HCT116 (cell line): Measurements from ENCODE around the gene HOXB2. TPM values are rescaled to one million over a fixed set of nuclear protein-coding genes. Genes with fewer than 3 reads are reported as not detected.

Experiments used
- ATAC-seq: fragments of 200-7000 bp; cut with Tn5 transposase; 2 replicates; pipeline ENCODE4 v1.9.1; 2020; ENCODE audit warnings: mild to moderate bottlenecking, moderate library complexity
- BruUV-seq: library from RNA; stranded (reverse); fragments of 400-500 nt; replicated peaks from 2 replicates; lab custom pipeline; 2021; lab: Mats Ljungman, UMichigan
- CTCF ChIA-PET: fragments of 300-600 bp; sonication (Branson Sonifier 250); formaldehyde crosslinking; loops from one replicate; lab custom pipeline; 2021; ENCODE audit warnings: antibody characterized with exemption; lab: Charles Lee
- POLR2A ChIA-PET: fragments of 300-600, 350-600 bp; sonication (Branson Sonifier 250); formaldehyde crosslinking; loops from one replicate; lab custom pipeline; 2021; ENCODE audit warnings: antibody characterized with exemption; lab: Charles Lee
- RAD21 ChIA-PET, 2 experiments: fragments of 300-600 bp; sonication (Branson Sonifier 250); formaldehyde crosslinking; loops; one replicate each; lab custom pipeline; 2023; ENCODE audit warnings: low total read pairs in 2 of 2; ENCODE audit not compliant: uncharacterized antibody in 2 of 2, unreplicated experiment in 2 of 2, low non-redundant PET in 1 of 2; lab: Charles Lee
- DNase-seq: peaks from one replicate; pipeline ENCODE4 v3.0.0-alpha.2; 2010; ENCODE audit warnings: low read depth, low spot score
- H2AFZ ChIP-seq: fragments of 200-600 bp; shearing (Covaris generic), sonication (generic); 2 replicates; pipeline ENCODE4 v1.6.1; 2017; ENCODE audit warnings: low read depth, mixed run types, mixed read lengths, antibody characterized with exemption, low read length; ENCODE audit not compliant: poor library complexity, severe bottlenecking
- H3K27ac ChIP-seq: 2 replicates; pipeline ENCODE4 v1.5.1; 2012; ENCODE audit warnings: low read depth, low read length
- H3K27me3 ChIP-seq: fragments of 200-600 bp; sonication (generic); 2 replicates; pipeline ENCODE4 v1.6.1; 2016; ENCODE audit warnings: mixed run types, low read length, mixed read lengths; ENCODE audit not compliant: insufficient read depth
- H3K36me3 ChIP-seq, 2 experiments: fragments of 200-500 bp in 1 of 2; fragments of 200-600 bp in 1 of 2; sonication (Bioruptor generic) in 1 of 2; sonication (generic) in 1 of 2; 2 replicates each; pipeline versions ENCODE4 v1.5.1 to v1.6.1; 2014 to 2016; ENCODE audit warnings: low read length in 2 of 2, inconsistent platforms in 1 of 2, mixed read lengths in 1 of 2, mixed run types in 1 of 2; ENCODE audit not compliant: insufficient read depth in 2 of 2, control insufficient read depth in 1 of 2
- H3K4me1 ChIP-seq, 2 experiments: fragments of 200-600 bp in 1 of 2; sonication (generic) in 1 of 2; 2 replicates each; pipeline versions ENCODE4 v1.5.1 to v1.6.1; 2012 to 2017; ENCODE audit warnings: low read length in 2 of 2, inconsistent platforms in 1 of 2, mild to moderate bottlenecking in 1 of 2, mixed read lengths in 1 of 2, mixed run types in 1 of 2, moderate library complexity in 1 of 2; ENCODE audit not compliant: insufficient read depth in 2 of 2, control insufficient read depth in 1 of 2
- H3K4me2 ChIP-seq: fragments of 200-600 bp; sonication (generic); 2 replicates; pipeline ENCODE4 v1.6.1; 2017; ENCODE audit warnings: mixed run types, low read length, mixed read lengths
- H3K4me3 ChIP-seq, 2 experiments: fragments of 200-600 bp in 1 of 2; sonication (generic) in 1 of 2; replicated peaks in 1 of 2; 2 replicates each; pipeline ENCODE4 v1.5.1; 2011 to 2016; ENCODE audit warnings: low read length in 2 of 2, control low read depth in 1 of 2, low read depth in 1 of 2, mild to moderate bottlenecking in 1 of 2, mixed read lengths in 1 of 2, mixed run types in 1 of 2
- H3K79me2 ChIP-seq: fragments of 200-600 bp; sonication (generic); 2 replicates; pipeline ENCODE4 v1.6.1; 2017; ENCODE audit warnings: mild to moderate bottlenecking, mixed run types, low read length, moderate library complexity, mixed read lengths; ENCODE audit not compliant: insufficient read depth
- H3K9ac ChIP-seq: fragments of 200-600 bp; sonication (generic); 2 replicates; pipeline ENCODE4 v1.6.1; 2016; ENCODE audit warnings: low read length, mixed read lengths
- H3K9me2 ChIP-seq: fragments of 200-600 bp; sonication (generic), shearing (Covaris generic); 2 replicates; pipeline ENCODE4 v1.6.1; 2017; ENCODE audit warnings: mixed run types, mild to moderate bottlenecking, moderate library complexity; ENCODE audit not compliant: insufficient read depth
- H3K9me3 ChIP-seq, 2 experiments: fragments of 200-500 bp in 1 of 2; fragments of 200-600 bp in 1 of 2; sonication (Bioruptor generic) in 1 of 2; sonication (generic) in 1 of 2; 2 replicates each; pipeline ENCODE4 v1.6.1; 2014 to 2017; ENCODE audit warnings: low read length in 2 of 2, mixed read lengths in 2 of 2, inconsistent platforms in 1 of 2, low read depth in 1 of 2, mild to moderate bottlenecking in 1 of 2, mixed run types in 1 of 2, moderate library complexity in 1 of 2; ENCODE audit not compliant: control insufficient read depth in 1 of 2, insufficient read depth in 1 of 2
- H4K20me1 ChIP-seq: fragments of 200-600 bp; sonication (generic), shearing (Covaris generic); 2 replicates; pipeline ENCODE4 v1.6.1; 2017; ENCODE audit warnings: mixed run types, mild to moderate bottlenecking, moderate library complexity; ENCODE audit not compliant: insufficient read depth
- EZH2 ChIP-seq: fragments of 200-600 bp; sonication (generic); IDR thresholded peaks from 2 replicates; pipeline ENCODE4 v1.6.1; 2017; ENCODE audit warnings: antibody characterized with exemption, mixed run types
- EZH2phosphoT487 ChIP-seq: fragments of 200-600 bp; IDR thresholded peaks from 2 replicates; pipeline ENCODE4 v1.6.1; 2018; ENCODE audit warnings: antibody characterized with exemption, borderline replicate concordance
- RAD21 ChIP-seq: IDR thresholded peaks from 2 replicates; pipeline ENCODE4 v1.6.1; 2012; ENCODE audit warnings: low read depth, mild to moderate bottlenecking
- YY1 ChIP-seq: IDR thresholded peaks from 2 replicates; pipeline ENCODE4 v1.6.1; 2011; ENCODE audit warnings: low read length, low read depth, moderate library complexity, mild to moderate bottlenecking; ENCODE audit not compliant: insufficient replicate concordance; ENCODE audit errors: extremely low read depth
- ZNF274 ChIP-seq: fragments of 200-500 bp; sonication (Bioruptor generic); IDR thresholded peaks from 2 replicates; pipeline ENCODE4 v1.6.1; 2014; ENCODE audit warnings: mild to moderate bottlenecking, low read depth, low read length, inconsistent platforms
- intact Hi-C: fragments of 100-400 bp; cut with micrococcal nuclease; formaldehyde crosslinking; loops from 2 replicates; pipeline ENCODE4 v1.10.0; 2022
- total RNA-seq: library from RNA; stranded (reverse); gene quantifications from one replicate; pipeline ENCODE4 v1.2.1, GENCODE V29; 2021; ENCODE audit not compliant: unreplicated experiment
- TF ChIP-seq, protein P1 (sequence below): IDR thresholded peaks from 2 replicates; pipeline ENCODE4 v1.6.1; 2012

Gene HOXB2
- total RNA-seq, 1 experiment from 2014 or later, result 2.0 TPM

DNA sequence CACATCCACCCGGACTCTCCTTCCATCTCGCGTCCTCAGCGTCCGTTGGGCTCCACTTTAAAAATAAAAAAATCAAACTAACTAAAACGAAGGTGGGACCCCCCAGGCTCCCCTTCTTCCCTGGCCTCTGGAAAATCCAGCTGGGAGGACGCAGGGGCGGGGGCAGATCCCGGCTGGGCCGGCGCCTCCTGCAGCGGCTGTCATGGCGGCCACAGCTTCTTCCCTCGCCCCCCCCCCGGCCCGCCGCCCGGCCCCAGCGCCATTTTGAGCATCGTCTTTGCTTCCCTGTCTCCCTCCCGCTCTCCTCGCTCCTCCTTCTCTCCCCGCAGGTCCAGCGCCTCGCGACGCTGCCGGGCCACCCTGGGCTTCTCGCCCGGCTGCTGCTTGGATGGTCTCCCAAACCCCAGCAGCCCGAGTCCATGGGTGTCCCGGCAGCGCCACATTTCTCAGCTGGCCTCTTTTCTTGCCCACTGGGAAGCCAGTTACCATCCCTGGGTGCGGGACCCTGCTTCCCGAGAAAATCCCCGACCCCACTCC, 3.3 kb downstream of the HOXB2 start:
- H3K79me2 ChIP-seq, result no peaks in the 10 kb centered on the region
- ATAC-seq (no peak), DNase-seq (no peak)
- no TSS peak for BruUV-seq
- POLR2A ChIA-PET, result no interaction called here
- no peak overlapping the region for H3K27ac ChIP-seq
- H3K9me3 ChIP-seq, result no peaks in the 10 kb centered on the region
- no peaks in the 10 kb centered on the region for H3K9me2 ChIP-seq
- intact Hi-C loops, result no loop called here
- TF ChIP-seq EZH2 (no peak), EZH2phosphoT487 (no peak), RAD21 (no peak)
- TF ChIP-seq, protein P1, sequence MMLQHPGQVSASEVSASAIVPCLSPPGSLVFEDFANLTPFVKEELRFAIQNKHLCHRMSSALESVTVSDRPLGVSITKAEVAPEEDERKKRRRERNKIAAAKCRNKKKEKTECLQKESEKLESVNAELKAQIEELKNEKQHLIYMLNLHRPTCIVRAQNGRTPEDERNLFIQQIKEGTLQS, result no peak
- CTCF ChIA-PET, result no interaction called here
- H3K4me2 ChIP-seq, result no peak overlapping the region
- no peaks in the 10 kb centered on the region for H3K27me3 ChIP-seq
- no peak overlapping the region for H3K9ac ChIP-seq
- H3K4me1 ChIP-seq, result peaks cover 10 to 22% of the 10 kb centered on the region in 2 experiments
- H2AFZ ChIP-seq, result no peak overlapping the region
- RAD21 ChIA-PET, result no interaction called here
- H3K36me3 ChIP-seq, result no peaks in the 10 kb centered on the region
- no peaks in the 10 kb centered on the region for H4K20me1 ChIP-seq
- no peak overlapping the region for H3K4me3 ChIP-seq

DNA sequence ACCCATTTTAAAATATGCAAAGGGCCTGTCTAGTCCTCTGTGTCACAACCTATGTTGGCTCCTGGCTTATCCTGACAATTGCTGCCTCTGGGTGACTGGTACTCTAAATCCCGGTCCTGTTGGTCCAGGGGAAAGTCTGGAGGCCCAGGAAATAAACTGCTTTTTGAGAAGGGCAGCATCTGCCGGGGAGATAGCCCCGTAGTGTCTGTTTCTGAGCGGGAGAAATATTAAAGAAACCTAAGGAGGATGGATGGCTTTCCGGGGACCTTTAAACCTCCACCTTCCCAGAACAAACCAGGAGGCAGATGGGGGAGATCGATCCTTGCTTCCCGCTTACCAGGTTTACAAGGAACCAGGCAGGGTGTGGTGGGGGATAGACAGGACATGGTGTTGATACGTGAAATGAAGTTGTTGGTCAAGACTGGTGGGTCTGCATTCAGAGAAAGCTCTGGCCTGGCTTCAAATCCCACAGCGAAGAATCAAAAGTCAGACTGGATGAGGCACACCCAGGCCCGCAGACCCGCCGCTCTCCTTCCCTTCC, 3.8 kb downstream of the HOXB2 start:
- Histone ChIP-seq H3K4me3 (no peak overlapping the region), H3K9me3 (no peaks in the 10 kb centered on the region), H3K79me2 (no peaks in the 10 kb centered on the region), H3K4me2 (no peak overlapping the region), H3K27me3 (no peaks in the 10 kb centered on the region), H3K4me1 (peaks cover 14 to 27% of the 10 kb centered on the region in 2 experiments), H3K9me2 (no peaks in the 10 kb centered on the region), H3K27ac (no peak overlapping the region), H3K36me3 (no peaks in the 10 kb centered on the region), H3K9ac (no peak overlapping the region), H4K20me1 (no peaks in the 10 kb centered on the region), H2AFZ (no peak overlapping the region)
- ATAC-seq (no peak), DNase-seq (no peak)
- ChIA-PET POLR2A (no interaction called here), CTCF (no interaction called here), RAD21 (no interaction called here)
- no peak for TF ChIP-seq ZNF274
- no peak for TF ChIP-seq YY1
- intact Hi-C loops, result no loop called here
- no TSS peak for BruUV-seq
